Stimulated activated CD8-positive, alpha-beta memory T cell treated with anti-CD3 and anti-CD28 coated beads, Interleukin-4, amount 100 ng/mL, for 24 hours (primary cell): ENCODE results near the gene RASGRF2.

ENCODE experiments used
- DNase-seq: peaks from one replicate; pipeline ENCODE4 v3.0.0-alpha.2; 2020; ENCODE audit warnings: low read depth

The RASGRF2 gene

DNA sequence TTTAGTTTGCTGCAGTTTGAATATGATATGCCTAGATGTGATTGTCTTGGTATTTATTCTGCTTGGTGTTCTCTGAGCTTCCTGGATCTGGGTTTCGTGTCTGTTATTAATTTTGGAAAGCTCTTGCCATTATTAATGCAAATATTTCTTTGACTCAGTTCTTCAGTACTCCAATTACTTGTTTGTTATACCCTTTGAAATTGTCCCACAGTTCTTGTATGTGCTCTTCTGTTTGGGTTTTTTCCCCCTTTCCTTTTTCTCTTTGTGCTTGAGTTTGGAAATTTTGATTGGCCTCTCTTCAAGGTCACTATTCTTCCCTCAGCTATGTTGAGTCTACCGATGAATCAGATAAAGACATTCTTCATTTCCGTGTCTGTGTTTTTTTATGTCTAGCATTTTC, 176.4 kb downstream of the RASGRF2 start:
- no peak for DNase-seq

DNA sequence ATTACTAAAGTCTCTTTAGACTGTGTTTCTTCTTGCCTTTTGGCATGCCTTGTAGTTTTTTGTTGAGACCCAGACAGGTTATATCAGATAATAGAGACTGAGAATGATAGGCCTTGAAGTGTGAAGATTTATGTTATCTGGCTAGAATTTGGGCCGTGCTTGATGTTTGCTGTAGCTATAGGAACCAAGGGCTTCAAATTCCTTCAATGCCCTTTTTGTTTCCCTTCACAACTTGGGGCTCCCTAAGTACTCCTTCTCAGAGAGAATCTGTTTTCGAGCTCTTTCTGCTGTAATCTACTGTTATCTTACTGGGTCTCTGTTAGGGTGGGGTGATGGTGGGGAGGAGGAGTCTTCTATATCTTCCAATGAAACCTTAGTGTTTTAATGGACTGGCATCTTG, 177.7 kb downstream of the RASGRF2 start:
- no peak for DNase-seq

DNA sequence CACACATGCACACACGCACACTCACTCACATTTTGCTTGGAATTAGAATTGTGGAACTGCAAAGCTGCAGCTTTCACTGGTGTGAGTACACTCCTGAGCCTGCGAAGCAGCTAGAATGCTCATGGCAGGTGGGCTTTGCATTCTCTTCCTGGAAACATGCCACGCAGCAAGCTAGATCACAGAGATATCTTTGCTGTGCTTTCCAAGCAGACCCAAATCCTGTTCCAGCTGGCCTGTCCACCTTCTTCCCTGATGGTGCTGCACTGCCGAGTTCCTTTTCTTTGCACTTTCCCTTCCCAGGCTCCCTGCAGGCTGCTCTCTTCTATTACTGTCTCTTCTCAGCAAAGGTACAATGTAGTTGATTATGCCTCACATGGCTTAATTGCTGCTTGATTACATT, 180.3 kb downstream of the RASGRF2 start:
- DNase-seq = no peak

DNA sequence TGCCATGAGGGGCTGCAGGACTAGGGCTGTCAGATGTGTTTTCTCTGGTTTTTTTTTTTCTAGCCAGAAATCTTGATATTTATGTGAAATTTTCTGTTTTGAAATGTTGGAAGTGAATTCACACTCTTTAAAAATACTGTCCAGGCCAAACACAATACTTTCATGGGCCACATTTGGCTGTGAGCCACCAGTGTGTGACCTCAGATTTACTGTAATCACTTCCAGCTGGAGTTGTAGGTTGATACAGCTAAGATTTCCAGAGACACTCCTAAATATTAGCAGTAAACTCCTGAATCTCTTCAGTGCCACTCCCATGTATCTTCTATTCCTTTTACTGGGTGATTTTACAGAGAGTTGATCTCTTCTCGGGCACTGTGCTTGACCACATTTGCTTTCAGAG, 180.8 kb downstream of the RASGRF2 start:
- DNase-seq = no peak

DNA sequence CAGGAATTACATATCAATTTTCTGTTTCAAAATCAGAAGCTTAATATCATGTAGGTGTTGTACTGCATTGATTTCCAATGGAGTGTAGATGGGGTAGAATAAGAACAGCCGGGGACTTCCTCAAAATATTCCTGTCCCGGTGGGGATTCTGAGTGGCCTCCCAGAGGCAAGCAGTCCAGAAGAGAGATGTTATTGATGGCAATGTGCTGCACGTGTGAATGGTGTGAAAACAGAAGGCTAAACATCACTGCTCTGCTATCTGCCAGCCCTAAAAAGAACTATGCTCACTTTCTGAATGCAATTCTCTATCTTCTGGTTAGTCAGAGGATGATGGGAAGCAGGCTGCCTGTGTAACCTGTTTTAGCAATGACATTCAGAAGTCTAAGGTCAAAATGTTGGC, 181.9 kb downstream of the RASGRF2 start:
- no peak for DNase-seq

DNA sequence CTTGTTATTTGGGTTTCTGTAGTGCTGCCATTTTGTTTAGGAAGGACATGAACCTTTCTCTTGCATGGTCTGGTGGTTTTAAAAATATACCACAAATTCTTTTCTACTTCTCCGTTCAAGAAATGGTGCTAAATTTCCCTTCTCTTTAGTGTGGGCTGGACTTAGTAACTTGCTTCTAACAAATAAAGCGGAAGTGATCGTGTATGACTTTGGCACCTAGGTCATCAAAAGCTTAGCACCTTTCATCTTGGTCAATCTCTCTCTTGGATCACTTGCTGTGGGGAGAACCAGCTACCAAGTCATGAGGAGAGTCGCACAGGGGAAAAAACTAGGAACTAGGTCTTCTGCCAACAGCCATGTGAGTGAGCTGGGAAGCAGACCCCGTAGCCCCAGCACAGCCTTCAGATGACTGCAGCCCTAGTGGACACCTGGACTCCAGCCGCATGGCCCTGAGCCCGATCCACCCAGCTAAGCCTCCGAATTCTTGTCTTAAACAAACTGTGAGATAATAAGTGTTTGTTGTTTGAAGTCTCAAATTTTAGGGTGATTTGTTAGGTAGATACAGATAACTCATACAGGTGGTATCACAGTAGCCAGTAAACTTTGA, 185.3 kb downstream of the RASGRF2 start:
- no peak for DNase-seq

DNA sequence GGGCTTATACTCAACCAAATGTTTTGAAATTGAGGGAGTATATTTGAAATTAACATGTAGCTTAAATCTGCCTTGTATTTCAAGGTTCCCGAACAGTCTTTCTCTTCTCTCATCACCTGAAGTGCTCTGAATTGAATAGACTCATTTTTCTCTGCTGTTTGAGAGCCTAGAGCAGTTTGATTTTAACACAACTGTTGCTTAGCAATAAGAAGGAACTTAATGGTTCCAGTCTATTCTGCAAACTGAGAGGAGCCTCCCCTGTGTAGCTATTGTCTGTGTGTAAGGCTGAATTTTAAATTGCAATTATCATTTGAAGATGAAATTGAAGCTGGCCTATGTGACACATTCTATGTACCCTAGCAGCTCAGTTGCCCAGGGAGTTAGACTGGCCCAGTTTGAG, 185.9 kb downstream of the RASGRF2 start:
- DNase-seq = no peak

DNA sequence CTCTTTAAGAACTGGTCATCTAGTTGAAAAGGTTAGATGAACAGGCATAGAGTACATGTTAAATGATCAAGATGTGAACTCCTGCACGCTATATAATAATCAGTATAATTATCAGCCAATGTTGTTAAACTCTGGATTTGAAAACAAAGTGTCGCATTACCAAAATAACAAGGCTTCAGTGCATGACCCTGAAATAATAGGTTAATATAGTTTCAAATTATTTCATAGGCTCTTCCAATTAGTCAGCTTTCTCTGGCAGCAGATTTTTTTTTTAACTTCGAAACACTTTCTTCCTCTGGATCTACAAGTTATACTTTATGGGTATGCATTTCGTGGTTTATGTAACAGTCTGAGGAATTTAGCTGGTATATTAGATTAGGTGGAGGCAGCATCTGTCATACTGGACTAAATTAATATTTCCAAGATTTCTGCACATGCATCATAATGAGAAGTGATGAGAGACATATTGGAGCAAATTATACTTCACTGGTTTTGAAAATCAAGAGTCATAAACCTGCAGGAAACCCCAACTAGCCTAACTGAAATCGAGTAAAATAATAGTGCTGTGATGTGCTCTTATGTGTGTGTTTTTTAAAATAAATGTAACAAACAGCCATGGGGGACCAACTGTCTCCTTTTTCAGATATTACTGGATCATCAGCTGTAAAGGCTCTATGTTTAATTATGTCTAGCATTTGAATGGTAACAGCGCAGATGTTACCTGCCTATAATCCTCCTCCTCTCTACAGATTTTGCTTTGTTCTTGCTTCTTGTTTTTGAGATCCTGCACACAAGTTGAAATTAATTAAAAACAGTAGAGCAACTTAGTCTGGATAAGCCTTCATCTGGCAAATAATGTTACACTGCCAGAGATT, 187.1 kb downstream of the RASGRF2 start:
- no peak for DNase-seq

DNA sequence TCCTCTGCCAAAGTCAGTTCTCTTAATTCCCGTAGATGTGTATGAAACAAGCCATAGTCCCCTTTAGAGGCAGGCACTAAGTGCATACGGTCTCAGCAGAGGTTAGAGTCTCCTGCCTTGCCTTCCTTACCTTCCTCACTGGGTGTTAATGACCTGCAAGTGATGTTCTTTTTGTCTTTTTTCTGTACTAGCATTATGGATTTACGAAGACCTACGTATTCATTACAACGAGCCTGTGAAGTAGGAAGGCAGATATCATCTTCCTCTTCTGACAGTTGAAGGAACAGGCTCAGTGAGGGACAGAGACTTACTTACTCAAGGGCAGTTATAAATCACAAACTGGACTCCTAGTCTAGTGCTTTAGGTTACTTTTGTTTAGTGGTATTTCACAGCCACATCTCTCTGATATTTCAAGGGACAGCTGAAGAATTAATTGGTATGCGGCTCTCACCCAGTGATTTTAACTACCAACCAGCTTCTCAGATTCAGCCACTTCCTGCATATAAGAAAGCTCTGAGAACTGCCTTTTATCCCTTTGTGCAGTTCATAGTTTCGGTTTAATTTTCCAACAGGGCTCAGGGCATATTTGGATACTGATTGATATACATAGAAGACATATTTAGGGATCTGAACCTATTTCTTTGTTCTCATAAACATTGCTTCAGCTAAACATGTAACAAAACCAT, 187.9 kb downstream of the RASGRF2 start:
- no peak for DNase-seq

DNA sequence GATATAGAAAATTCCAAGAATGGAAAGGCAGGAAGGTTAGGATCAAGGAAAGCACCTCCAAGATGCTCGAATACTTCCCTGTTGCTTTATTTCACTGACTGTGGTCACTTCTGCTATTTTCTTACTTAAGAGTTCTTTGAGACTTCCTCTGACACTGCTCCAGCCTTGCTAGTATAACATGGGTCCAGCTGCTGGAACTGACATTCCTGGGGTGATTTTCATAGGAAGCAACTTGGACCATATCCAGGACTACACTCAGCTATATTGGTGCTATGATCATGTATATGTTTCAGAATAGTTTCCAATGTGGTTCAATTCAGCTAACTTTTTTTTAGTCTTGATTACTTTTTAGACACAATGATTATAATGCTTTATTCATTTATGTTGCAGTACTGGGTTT, 191.4 kb downstream of the RASGRF2 start:
- DNase-seq = no peak

DNA sequence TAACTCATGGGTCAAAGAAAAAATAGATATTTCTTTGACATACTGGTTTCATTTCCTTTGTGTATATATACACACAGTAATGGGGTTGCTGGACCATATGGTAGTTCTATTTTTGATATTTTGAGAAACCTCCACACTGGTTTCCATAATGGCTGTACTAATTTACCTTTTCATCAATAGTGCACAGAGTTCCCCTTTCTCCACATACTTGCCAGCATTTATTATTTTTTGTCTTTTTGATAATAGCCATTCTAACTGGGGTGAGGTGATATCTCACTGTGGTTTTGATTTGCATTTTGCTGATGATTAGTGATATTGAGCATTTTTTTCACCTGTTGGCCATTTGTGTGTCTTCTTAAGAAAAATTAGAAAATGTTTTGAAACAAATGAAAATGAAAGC, 194.6 kb downstream of the RASGRF2 start:
- no peak for DNase-seq

DNA sequence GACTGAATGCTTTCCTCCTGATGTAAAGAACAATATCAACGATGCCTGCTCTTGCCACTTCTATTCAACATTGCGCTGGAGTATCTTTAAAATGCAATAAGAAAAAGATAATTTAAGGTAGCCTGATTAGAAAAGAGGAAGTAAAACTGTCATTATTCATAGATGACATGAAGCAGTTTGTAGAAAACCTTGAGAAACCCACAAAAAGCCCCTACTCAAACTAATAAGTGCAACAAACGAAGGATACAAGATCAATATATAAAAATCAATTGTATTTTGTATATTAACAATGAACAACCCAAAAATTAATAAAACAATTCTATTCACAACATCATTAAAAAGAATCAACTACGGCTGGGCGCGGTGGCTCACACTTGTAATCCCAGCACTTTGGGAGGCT, 196.6 kb downstream of the RASGRF2 start:
- no peak for DNase-seq

DNA sequence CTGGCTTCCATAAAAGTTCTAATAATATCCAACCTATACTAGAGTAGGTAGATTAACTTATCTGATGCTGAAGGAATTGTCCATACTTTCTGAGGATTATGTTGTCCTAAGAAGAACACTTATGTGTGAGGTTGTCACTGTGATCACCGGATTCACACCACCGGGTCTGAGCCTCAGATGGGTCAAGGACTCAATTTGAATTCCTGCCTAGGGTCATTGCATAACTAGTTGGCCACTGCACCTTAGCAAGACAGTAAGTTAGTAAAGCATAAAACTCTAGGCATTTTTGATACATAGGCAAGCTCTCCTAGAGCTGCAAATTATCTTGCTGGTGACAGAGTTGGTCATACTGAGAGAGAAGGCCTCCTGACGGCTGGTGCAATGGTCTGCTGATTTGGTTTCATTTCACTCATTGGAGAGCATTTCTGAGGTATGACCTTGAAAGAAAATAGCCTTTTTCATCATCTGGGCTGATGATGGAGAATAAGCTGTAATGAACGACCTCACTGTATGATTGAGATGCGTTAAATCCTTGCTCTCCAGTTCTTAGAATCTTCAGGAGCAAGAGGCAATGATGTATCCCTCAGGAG, 200.9 kb downstream of the RASGRF2 start:
- DNase-seq = no peak

DNA sequence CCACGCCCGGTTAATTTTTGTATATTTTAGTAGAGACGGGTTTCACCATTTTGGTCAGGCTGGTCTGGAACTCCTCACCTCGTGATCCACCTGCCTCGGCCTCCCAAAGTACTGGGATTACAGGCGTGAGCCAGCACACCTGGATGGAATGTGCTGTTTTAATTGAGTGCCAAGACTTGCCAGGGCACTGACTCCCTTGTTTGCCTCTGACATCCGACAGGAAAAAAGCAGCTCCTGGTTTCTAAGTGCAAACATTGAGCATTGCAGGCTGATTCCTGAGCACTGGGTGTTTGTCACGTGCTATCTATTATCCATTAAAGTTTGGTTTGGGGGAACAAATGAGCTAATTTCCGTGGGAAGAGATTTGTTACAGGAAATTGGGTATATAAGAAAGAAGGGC, 202.3 kb downstream of the RASGRF2 start:
- DNase-seq = no peak

DNA sequence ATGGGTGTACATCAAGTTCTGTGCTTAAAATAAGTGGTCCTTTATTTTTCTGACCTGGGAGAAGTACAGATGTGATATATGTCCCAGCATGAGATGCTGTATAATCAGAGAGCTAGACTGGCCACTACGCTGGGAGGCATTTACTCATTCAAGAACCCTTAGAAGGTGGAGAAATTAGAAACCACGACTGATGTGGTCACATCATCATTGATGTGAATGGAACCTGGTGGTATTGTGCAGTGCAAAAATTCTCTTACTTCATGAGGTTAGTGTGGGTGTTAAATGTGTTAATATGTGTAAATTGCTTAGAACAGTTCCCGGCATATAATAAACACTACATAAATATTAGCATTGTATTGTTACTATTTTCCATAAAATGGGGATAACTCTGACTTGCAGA, 203.5 kb downstream of the RASGRF2 start:
- DNase-seq = no peak

DNA sequence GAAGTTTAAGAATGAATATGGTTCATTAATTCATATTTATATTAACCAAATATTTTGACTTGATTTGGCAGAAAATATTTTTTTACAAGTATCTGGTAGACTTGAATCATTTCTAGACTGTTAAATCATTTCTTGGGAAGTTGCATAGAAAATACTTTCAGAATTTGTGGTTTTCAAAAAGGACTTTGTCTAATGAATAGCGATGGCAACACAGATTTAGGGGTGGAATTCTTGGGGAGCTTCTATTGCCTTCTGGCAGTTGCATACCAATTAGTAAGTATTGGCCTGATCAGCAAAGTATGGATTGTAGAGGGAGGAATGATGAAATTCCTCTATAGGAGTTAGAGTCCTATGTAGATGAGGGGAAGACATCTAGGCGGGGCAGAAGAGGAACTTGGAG, 204.3 kb downstream of the RASGRF2 start:
- DNase-seq = no peak

DNA sequence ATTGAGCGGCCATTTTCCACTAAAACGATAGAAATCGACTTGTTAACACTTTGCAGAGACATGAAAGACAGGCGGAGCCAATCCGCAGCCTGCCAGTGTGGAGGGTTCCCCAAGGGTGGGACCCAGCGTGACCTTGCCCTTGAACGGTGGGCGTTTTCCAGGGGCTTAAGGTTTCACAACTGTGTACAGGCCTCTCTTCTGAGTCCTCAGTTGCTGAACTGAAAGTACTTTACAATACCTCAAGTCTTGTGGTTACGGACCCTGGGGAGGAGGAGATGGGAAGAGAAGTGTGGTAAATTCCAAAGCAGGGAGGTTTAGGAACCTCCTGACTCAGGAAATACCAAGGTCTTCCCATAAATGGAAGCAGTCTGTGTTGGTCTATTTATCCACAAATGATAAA, 204.8 kb downstream of the RASGRF2 start:
- no peak for DNase-seq

DNA sequence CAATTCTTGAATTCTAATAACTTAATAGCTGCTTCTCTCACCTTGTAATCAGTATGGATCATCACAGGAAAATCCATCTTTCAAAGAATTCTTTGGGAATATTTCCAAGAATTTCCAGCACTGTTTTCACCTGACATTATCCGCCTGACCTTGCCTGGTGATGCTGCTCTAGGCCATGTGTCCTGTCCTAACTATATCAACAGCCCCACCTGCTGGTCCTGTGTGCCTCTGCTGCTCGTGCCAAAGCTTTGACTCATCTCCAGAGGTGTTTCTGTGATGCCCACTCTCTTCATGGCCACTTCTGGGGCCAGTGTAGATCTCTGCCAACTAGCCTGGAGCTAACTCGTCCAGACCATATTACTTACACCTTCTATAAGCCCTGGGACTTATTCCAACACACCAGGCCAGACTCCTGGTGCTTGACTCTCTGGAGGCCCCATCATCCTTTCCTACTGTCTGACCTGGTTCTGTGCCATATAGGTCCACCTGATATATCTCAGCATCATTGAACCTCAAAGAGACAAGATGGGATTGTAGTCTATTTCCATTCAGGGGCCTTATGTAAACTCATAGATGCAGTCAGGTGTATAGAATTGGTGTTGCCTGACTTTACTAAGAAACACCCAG, 205.4 kb downstream of the RASGRF2 start:
- peak; percentile 48 for DNase-seq

DNA sequence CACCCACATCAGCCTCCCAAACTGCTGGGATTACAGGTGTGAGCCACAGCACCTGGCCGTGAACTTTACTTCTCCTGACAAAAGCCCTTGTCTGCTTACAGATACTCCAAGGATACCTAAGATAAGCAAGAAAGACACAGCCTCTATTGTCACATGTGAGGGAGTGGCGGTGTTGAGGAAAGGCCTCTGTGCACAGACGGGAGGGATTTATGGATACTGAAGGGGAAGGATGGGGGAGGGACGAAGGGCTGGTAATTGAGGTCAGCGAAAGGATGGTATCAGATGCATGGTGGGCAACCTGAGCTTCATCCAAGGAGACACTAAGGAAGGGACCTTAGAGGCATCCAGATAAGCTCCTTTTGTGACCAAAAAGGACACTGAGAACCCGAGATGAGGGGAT, 206.3 kb downstream of the RASGRF2 start:
- DNase-seq = no peak

DNA sequence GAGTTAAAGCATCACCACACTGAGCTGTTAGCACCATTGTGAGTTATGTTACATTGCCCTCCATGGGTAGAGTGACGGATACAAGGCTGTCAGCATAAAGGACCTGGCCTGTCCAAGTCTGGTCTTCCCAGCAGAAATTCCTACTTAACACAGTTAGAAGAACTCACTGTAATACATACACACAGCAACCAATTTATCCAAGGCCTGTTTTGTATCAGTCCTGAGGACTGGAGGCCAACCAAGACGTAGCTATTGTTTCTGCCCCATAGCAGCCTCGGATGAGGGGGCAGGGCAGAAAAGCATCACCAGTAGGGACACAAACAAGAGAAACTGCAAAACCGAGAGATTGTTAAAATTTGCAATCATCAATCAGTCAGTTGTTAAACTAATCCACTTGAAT, 206.9 kb downstream of the RASGRF2 start:
- no peak for DNase-seq

DNA sequence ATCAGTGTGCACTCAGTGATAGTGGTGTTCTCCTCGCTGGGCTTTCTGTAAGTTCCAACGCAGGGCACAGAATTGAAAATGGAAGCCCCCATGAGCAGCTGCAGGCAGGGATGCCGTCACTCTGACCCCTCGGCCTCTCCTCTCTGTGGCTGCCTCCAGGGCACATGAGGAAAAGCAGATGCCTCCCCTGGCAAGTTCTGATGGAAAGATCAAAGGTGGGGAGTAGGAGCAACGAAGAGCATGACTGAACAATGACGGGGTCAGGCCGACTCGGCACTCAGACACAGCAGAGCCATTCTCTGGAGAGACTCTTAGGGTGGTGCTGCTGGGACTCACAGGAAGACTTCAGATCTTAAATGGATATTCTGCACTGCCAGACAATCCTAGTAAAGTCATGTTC, 207.4 kb downstream of the RASGRF2 start:
- no peak for DNase-seq

DNA sequence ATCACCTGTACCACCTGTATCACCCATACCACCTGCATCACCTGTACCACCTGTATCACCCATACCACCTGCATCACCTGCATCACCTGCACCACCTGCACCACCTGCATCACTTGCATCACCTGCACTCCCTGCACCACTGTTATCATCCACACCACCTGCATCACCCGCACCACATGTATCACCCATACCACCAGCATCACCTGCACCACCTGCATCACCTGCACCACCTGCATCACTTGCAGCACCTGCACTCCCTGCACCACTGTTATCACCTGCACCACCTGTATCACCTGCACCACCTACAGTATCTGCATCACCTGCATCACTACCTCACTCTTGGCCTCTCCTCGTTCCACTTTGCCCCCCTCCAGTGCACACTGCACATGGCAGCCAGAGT, 209.8 kb downstream of the RASGRF2 start:
- no peak for DNase-seq
